H1 (cell line): ENCODE measurements around the gene BRD3OS. TPM values are rescaled to one million over a fixed set of nuclear protein-coding genes. Genes with fewer than 3 reads are reported as not detected.

Experiments
- CTCF ChIA-PET: fragments of 300-600 bp; sonication (Branson Sonifier 250); formaldehyde crosslinking; loops from one replicate; lab custom pipeline; 2021; ENCODE audit not compliant: partially characterized antibody; lab: Charles Lee
- POLR2A ChIA-PET: fragments of 300-600 bp; sonication (Branson Sonifier 250); formaldehyde crosslinking; loops from one replicate; lab custom pipeline; 2021; ENCODE audit warnings: inconsistent platforms; ENCODE audit not compliant: partially characterized antibody; lab: Charles Lee
- DNase-seq, 2 experiments: peaks; one replicate each; pipeline versions ENCODE4 v3.0.0 to v3.0.0-alpha.2; 2010 to 2022; ENCODE audit warnings: low spot score in 2 of 2, low read depth in 1 of 2, mixed read lengths in 1 of 2
- FAIRE-seq: peaks from 2 replicates; lab custom pipeline; 2011; peaks lifted over from hg19 to GRCh38; lab: Jason Lieb, UNC
- H2AFZ ChIP-seq: 2 replicates; pipeline ENCODE4 v1.8.1; 2012; ENCODE audit warnings: low read length, inconsistent platforms
- H2AK5ac ChIP-seq: 2 replicates; pipeline ENCODE4 v1.6.1; 2013; ENCODE audit warnings: low read depth, low read length
- H2BK120ac ChIP-seq: replicated peaks from 2 replicates; pipeline ENCODE3; 2013; ENCODE audit warnings: low read depth, low read length, inconsistent platforms
- H2BK12ac ChIP-seq: 2 replicates; pipeline ENCODE4 v1.6.1; 2013; ENCODE audit warnings: low read depth, low read length
- H2BK15ac ChIP-seq: 2 replicates; pipeline ENCODE4 v1.6.1; 2013; ENCODE audit warnings: low read length
- H2BK20ac ChIP-seq: 2 replicates; pipeline ENCODE4 v1.6.1; 2013; ENCODE audit warnings: low read length
- H2BK5ac ChIP-seq: 2 replicates; pipeline ENCODE4 v1.6.1; 2013; ENCODE audit warnings: low read depth, low read length
- H3K14ac ChIP-seq: 2 replicates; pipeline ENCODE4 v1.6.1; 2013; ENCODE audit warnings: inconsistent platforms; ENCODE audit not compliant: insufficient read length
- H3K18ac ChIP-seq: 2 replicates; pipeline ENCODE4 v1.6.1; 2013; ENCODE audit warnings: low read length; ENCODE audit errors: extremely low read depth
- H3K23ac ChIP-seq: 2 replicates; pipeline ENCODE4 v1.6.1; 2013; ENCODE audit warnings: inconsistent platforms; ENCODE audit not compliant: insufficient read length
- H3K23me2 ChIP-seq: 2 replicates; pipeline ENCODE4 v1.6.1; 2013; ENCODE audit warnings: low read depth, low read length
- H3K27ac ChIP-seq: 2 replicates; pipeline ENCODE4 v1.6.1; 2011; ENCODE audit warnings: low read depth, low read length, inconsistent platforms
- H3K27me3 ChIP-seq, 4 experiments: replicated peaks in 1 of 4; 1 replicate in 1 of 4; 2 replicates in 3 of 4; pipeline versions ENCODE4 v1.6.1 to v1.8.1; 2011 to 2013; ENCODE audit warnings: low read length in 3 of 4, mild to moderate bottlenecking in 3 of 4, inconsistent platforms in 2 of 4, mixed read lengths in 2 of 4, moderate library complexity in 1 of 4; ENCODE audit not compliant: control insufficient read depth in 3 of 4, insufficient read depth in 3 of 4; ENCODE audit errors: extremely low read depth in 1 of 4
- H3K36me3 ChIP-seq, 4 experiments: 2 replicates each; pipeline versions ENCODE4 v1.6.1 to v1.8.1; 2011 to 2013; ENCODE audit warnings: mild to moderate bottlenecking in 4 of 4, low read length in 3 of 4, moderate library complexity in 2 of 4, control low read depth in 1 of 4, inconsistent platforms in 1 of 4; ENCODE audit not compliant: insufficient read depth in 4 of 4, control insufficient read depth in 2 of 4
- H3K4ac ChIP-seq: replicated peaks from 2 replicates; pipeline ENCODE3; 2013; ENCODE audit warnings: low read length, low read depth, mixed read lengths, inconsistent platforms; ENCODE audit not compliant: insufficient read length
- H3K4me1 ChIP-seq, 4 experiments: replicated peaks in 1 of 4; 1 replicate in 1 of 4; 2 replicates in 3 of 4; pipeline versions ENCODE4 v1.6.1 to v1.8.1; 2011 to 2013; ENCODE audit warnings: low read length in 3 of 4, inconsistent platforms in 2 of 4, mixed read lengths in 1 of 4; ENCODE audit not compliant: insufficient read depth in 4 of 4, control insufficient read depth in 3 of 4
- H3K4me2 ChIP-seq, 2 experiments: 2 replicates each; pipeline versions ENCODE4 v1.6.1 to v1.8.1; 2011 to 2013; ENCODE audit warnings: low read depth in 2 of 2, low read length in 2 of 2, control low read depth in 1 of 2, inconsistent platforms in 1 of 2, mild to moderate bottlenecking in 1 of 2; ENCODE audit not compliant: insufficient read depth in 1 of 2
- H3K4me3 ChIP-seq, 4 experiments: fragments of 200-600, 300-600 bp in 1 of 4; sonication (generic), shearing (Covaris generic), sonication (Bioruptor Twin) in 1 of 4; 2 replicates each; pipeline versions ENCODE4 v1.5.1 to v1.8.1; 2011 to 2016; ENCODE audit warnings: low read length in 4 of 4, low read depth in 3 of 4, control low read depth in 2 of 4, inconsistent platforms in 2 of 4, mild to moderate bottlenecking in 2 of 4, mixed read lengths in 1 of 4, moderate library complexity in 1 of 4; ENCODE audit not compliant: insufficient read depth in 2 of 4; ENCODE audit errors: extremely low read depth in 1 of 4
- H3K56ac ChIP-seq: replicated peaks from 2 replicates; pipeline ENCODE3; 2013; ENCODE audit warnings: low read depth, mild to moderate bottlenecking, mixed read lengths, low read length, inconsistent platforms; ENCODE audit not compliant: insufficient read length
- H3K79me1 ChIP-seq: 2 replicates; pipeline ENCODE4 v1.6.1; 2013; ENCODE audit warnings: low read depth, low read length, control low read depth
- H3K79me2 ChIP-seq, 2 experiments: 2 replicates each; pipeline versions ENCODE4 v1.6.1 to v1.8.1; 2012 to 2013; ENCODE audit warnings: low read length in 2 of 2, mild to moderate bottlenecking in 2 of 2, inconsistent platforms in 1 of 2; ENCODE audit not compliant: insufficient read depth in 2 of 2, control insufficient read depth in 1 of 2
- H3K9ac ChIP-seq, 4 experiments: replicated peaks in 1 of 4; 1 replicate in 1 of 4; 2 replicates in 3 of 4; pipeline versions ENCODE4 v1.6.1 to v1.8.1; 2011 to 2013; ENCODE audit warnings: low read depth in 3 of 4, low read length in 3 of 4, control low read depth in 2 of 4, mild to moderate bottlenecking in 2 of 4, moderate library complexity in 2 of 4, inconsistent platforms in 1 of 4; ENCODE audit errors: extremely low read depth in 1 of 4
- H3K9me3 ChIP-seq, 2 experiments: 2 replicates each; pipeline versions ENCODE4 v1.6.1 to v1.8.1; 2012 to 2013; ENCODE audit warnings: mild to moderate bottlenecking in 2 of 2, moderate library complexity in 2 of 2, control low read depth in 1 of 2, inconsistent platforms in 1 of 2, low read depth in 1 of 2, low read length in 1 of 2, mixed read lengths in 1 of 2; ENCODE audit not compliant: insufficient read depth in 2 of 2
- H4K20me1 ChIP-seq, 2 experiments: replicated peaks in 1 of 2; 2 replicates each; pipeline versions ENCODE3 to v1.8.1; 2011 to 2013; ENCODE audit warnings: inconsistent platforms in 2 of 2, low read length in 2 of 2, mild to moderate bottlenecking in 1 of 2; ENCODE audit not compliant: insufficient read depth in 2 of 2, control insufficient read depth in 1 of 2
- H4K5ac ChIP-seq: 2 replicates; pipeline ENCODE4 v1.6.1; 2013; ENCODE audit warnings: low read length, low read depth, mixed read lengths, inconsistent platforms; ENCODE audit not compliant: insufficient read length
- H4K8ac ChIP-seq: 2 replicates; pipeline ENCODE4 v1.8.0; 2013; ENCODE audit warnings: mild to moderate bottlenecking, moderate library complexity, low read length, inconsistent platforms; ENCODE audit not compliant: insufficient read depth; ENCODE audit errors: extremely low read depth
- H4K91ac ChIP-seq: replicated peaks from 2 replicates; pipeline ENCODE3; 2013; ENCODE audit warnings: low read length, mixed read lengths, inconsistent platforms; ENCODE audit not compliant: insufficient read length
- BCL11A ChIP-seq, 2 experiments: IDR thresholded peaks; one replicate each; pipeline ENCODE4 v1.6.1; 2011; ENCODE audit warnings: low read depth in 2 of 2, low read length in 2 of 2, mild to moderate bottlenecking in 2 of 2
- E2F6 ChIP-seq: IDR thresholded peaks from 2 replicates; pipeline ENCODE4 v1.6.1; 2012; ENCODE audit warnings: inconsistent platforms
- NANOG ChIP-seq: IDR thresholded peaks from 2 replicates; pipeline ENCODE4 v1.6.1; 2011; ENCODE audit warnings: low read length, low read depth, mild to moderate bottlenecking, inconsistent platforms; ENCODE audit not compliant: insufficient read depth, poor library complexity, severe bottlenecking
- PHF8 ChIP-seq: fragments of 200-600 bp; sonication (generic); conservative IDR thresholded peaks from 2 replicates; pipeline ENCODE4 v1.7.1; 2012; ENCODE audit warnings: low read depth, mild to moderate bottlenecking, inconsistent platforms, low read length, moderate library complexity
- POLR2A ChIP-seq, 2 experiments: IDR thresholded peaks; 1 replicate in 1 of 2; 2 replicates in 1 of 2; pipeline ENCODE4 v1.6.1; 2011; ENCODE audit warnings: low read depth in 2 of 2, low read length in 2 of 2, mild to moderate bottlenecking in 2 of 2; ENCODE audit errors: control extremely low read depth in 1 of 2
- SAP30 ChIP-seq: fragments of 300-600 bp; sonication (generic); IDR thresholded peaks from 2 replicates; pipeline ENCODE4 v1.7.1; 2012; ENCODE audit warnings: low read length, moderate library complexity, mild to moderate bottlenecking, inconsistent platforms; ENCODE audit not compliant: insufficient read depth, insufficient replicate concordance
- SIRT6 ChIP-seq: IDR thresholded peaks from one replicate; pipeline ENCODE4 v1.7.1; 2012; ENCODE audit warnings: low read length, inconsistent platforms
- SIX5 ChIP-seq: IDR thresholded peaks from 2 replicates; pipeline ENCODE4 v1.6.1; 2011; ENCODE audit warnings: mild to moderate bottlenecking, low read depth, low read length
- SP2 ChIP-seq: IDR thresholded peaks from 2 replicates; pipeline ENCODE4 v1.6.1; 2012; ENCODE audit warnings: mild to moderate bottlenecking, low read length, inconsistent platforms
- SUZ12 ChIP-seq: fragments of 200-600 bp; sonication (generic); IDR thresholded peaks from 2 replicates; pipeline ENCODE4 v1.6.1; 2012; ENCODE audit warnings: mild to moderate bottlenecking, inconsistent platforms, low read length, moderate library complexity, mixed read lengths
- TCF12 ChIP-seq: IDR thresholded peaks from 2 replicates; pipeline ENCODE4 v1.6.1; 2011; ENCODE audit warnings: low read depth, mild to moderate bottlenecking, low read length
- TEAD4 ChIP-seq: IDR thresholded peaks from 2 replicates; pipeline ENCODE4 v1.6.1; 2012; ENCODE audit warnings: low read depth, low read length, inconsistent platforms, mixed read lengths
- WGBS, 2 experiments: shearing (Covaris generic) in 1 of 2; methylation state at CpG; one replicate each; pipeline versions ENCODE4 v1.1.6 to v1.1.7; 2013 to 2015; ENCODE audit warnings: low lambda C conversion rate in 2 of 2, mixed read lengths in 2 of 2, inconsistent platforms in 1 of 2, low coverage in 1 of 2, missing lambda C conversion rate in 1 of 2; ENCODE audit not compliant: insufficient replicate concordance in 2 of 2, insufficient coverage in 1 of 2, insufficient read length in 1 of 2; ENCODE audit errors: extremely low coverage in 1 of 2, missing lambda C conversion rate in 1 of 2; 5-methylcytosine and 5-hydroxymethylcytosine counted together
- polyA plus RNA-seq, 7 experiments: library from polyadenylated mRNA; depleted of rRNA in 3 of 7; stranded (reverse) in 5 of 7; unstranded in 2 of 7; fragments of >200 nt in 5 of 7; fragments of 200-250 nt in 2 of 7; gene quantifications; 1 replicate in 5 of 7; 2 replicates in 1 of 7; 4 replicates in 1 of 7; pipeline versions ENCODE4 v1.2.1 to v1.2.3, GENCODE V29; 2011 to 2013; ENCODE audit warnings: missing spikeins in 2 of 7, mixed read lengths in 2 of 7
- total RNA-seq: library from RNA; stranded (reverse); fragmentation: NEBNext Ultra II Directional; extraction: Animal tissue kit (Norgen Biotek cat#: 25700); gene quantifications from 2 replicates; pipeline ENCODE4 v1.2.1, GENCODE V29; 2021

Gene BRD3OS
- total and polyA plus RNA-seq, 2 of the 8 experiments (the other 6 are each of a cell fraction or from before 2014, with no cell fraction given) = 12.7 to 20.2 TPM

- H3K14ac ChIP-seq = no peak overlapping the region
- CTCF ChIA-PET = interaction anchor here (3.7 to 4.9 kb wide), 2 partner anchors 15 to 16 kb away, joined by 21 to 22 read pairs; no protein-coding TSS in a partner anchor
- H2AFZ ChIP-seq = no peak overlapping the region
- no peak overlapping the region for H2BK15ac ChIP-seq
- no peak overlapping the region for H3K23ac ChIP-seq
- no peak overlapping the region for H4K91ac ChIP-seq
- no peaks in the 10 kb centered on the region for H3K9me3 ChIP-seq
- no peak overlapping the region for H2BK20ac ChIP-seq
- H3K4me1 ChIP-seq = peaks cover 0 to 16% (median 4%) of the 10 kb centered on the region in 4 experiments; a peak in 5 of 7 replicates
- H3K4me2 ChIP-seq = no peak overlapping the region
- peak in 1 of 2 experiments; percentile 50 for DNase-seq
- no peak overlapping the region for H4K5ac ChIP-seq
- no peaks in the 10 kb centered on the region for H3K27me3 ChIP-seq
- H4K20me1 ChIP-seq = peaks cover 36 to 49% of the 10 kb centered on the region in 2 experiments
- H3K4me3 ChIP-seq = no peak overlapping the region
- no peak for FAIRE-seq
- WGBS, 2 experiments = 86% methylated on average over 37 of the region's 37 CpGs; no CpG with 5 or more reads in 1 of the 2 experiments
- no peak overlapping the region for H3K4ac ChIP-seq
- no peak overlapping the region for H3K9ac ChIP-seq
- H3K18ac ChIP-seq = no peak overlapping the region
- H3K56ac ChIP-seq = no peak overlapping the region
- peak overlapping the region; percentile 35; the same call in 1 of the 2 replicates for H4K8ac ChIP-seq
- no peak overlapping the region for H2AK5ac ChIP-seq
- no peaks in the 10 kb centered on the region for H3K36me3 ChIP-seq
- H3K27ac ChIP-seq = no peak overlapping the region
- H2BK120ac ChIP-seq = no peak overlapping the region
- peaks cover 11 to 97% of the 10 kb centered on the region in 2 experiments; a peak in 3 of 4 replicates for H3K79me2 ChIP-seq
- POLR2A ChIA-PET = interaction anchor here (1.2 to 1.3 kb wide), 2 partner anchors 12 to 14 kb away, joined by 4 to 5 read pairs; no protein-coding TSS in a partner anchor
- no peak overlapping the region for H2BK12ac ChIP-seq
- no peak overlapping the region for H2BK5ac ChIP-seq
- H3K79me1 ChIP-seq = peaks cover 29% of the 10 kb centered on the region
- H3K23me2 ChIP-seq = no peaks in the 10 kb centered on the region
- TF ChIP-seq BCL11A (IDR thresholded peaks at IDR 0.05; ENCODE audit: low read depth in 2 of 2, low read length in 2 of 2) = no peak
- TF ChIP-seq E2F6 = no peak
- no peak for TF ChIP-seq SIRT6
- TF ChIP-seq TEAD4 = no peak
- TF ChIP-seq SUZ12 = no peak
- TF ChIP-seq NANOG = no peak
- no peak for TF ChIP-seq SP2
- TF ChIP-seq PHF8 = no peak
- TF ChIP-seq TCF12 = no peak
- TF ChIP-seq SIX5 = no peak
- no peak for TF ChIP-seq SAP30
- TF ChIP-seq POLR2A (IDR thresholded peaks at IDR 0.05; ENCODE audit: control extremely low read depth in 1 of 2, low read depth in 2 of 2, low read length in 2 of 2) = no peak
Observed at GRCh38 chr9:133979273-133979920, 45.9 kb upstream of the BRD3OS start.
